Mucosa of stomach (tissue), 1 donor: ENCODE measurements around the gene STX1B.
"Not testable (repeated sequence)": the region's sequence is repeated elsewhere in the genome, so short reads cannot be mapped to it uniquely, and the experiment has no call there.

Experiments
- H3K27me3 ChIP-seq: one replicate; pipeline ENCODE4 v1.7.0; 2013; ENCODE audit warnings: mild to moderate bottlenecking, low read length; ENCODE audit not compliant: control insufficient read depth, insufficient read depth
- H3K36me3 ChIP-seq: one replicate; pipeline ENCODE4 v1.7.0; 2013; ENCODE audit warnings: low read length; ENCODE audit not compliant: control insufficient read depth, insufficient read depth
- H3K4me1 ChIP-seq: one replicate; pipeline ENCODE4 v1.7.0; 2013; ENCODE audit warnings: mild to moderate bottlenecking, low read length; ENCODE audit not compliant: control insufficient read depth, insufficient read depth
- H3K4me3 ChIP-seq: one replicate; pipeline ENCODE4 v1.7.0; 2013; ENCODE audit warnings: low read length
- H3K9ac ChIP-seq: one replicate; pipeline ENCODE4 v1.7.0; 2013; ENCODE audit warnings: mild to moderate bottlenecking, low read length, moderate library complexity
- H3K9me3 ChIP-seq: one replicate; pipeline ENCODE4 v1.7.0; 2013; ENCODE audit warnings: mild to moderate bottlenecking, low read length, moderate library complexity; ENCODE audit not compliant: control insufficient read depth
- donor health status: Pancreatic carcinoma.

The STX1B gene

GRCh38 chr16:30949650-30950515 is 60.6 kb downstream of the STX1B start:
- H3K4me1 ChIP-seq, result peaks cover 14% of the 10 kb centered on the region
- no peaks in the 10 kb centered on the region for H3K36me3 ChIP-seq
- no peaks in the 10 kb centered on the region for H3K27me3 ChIP-seq
- H3K9me3 ChIP-seq, result no peaks in the 10 kb centered on the region
- H3K9ac ChIP-seq, result peak overlapping the region; percentile 82
- H3K4me3 ChIP-seq, result peak overlapping the region; percentile 42

- no peaks in the 10 kb centered on the region for H3K36me3 ChIP-seq
- peak within 1 kb of the TSS; percentile 42 for H3K4me3 ChIP-seq
- no peaks in the 10 kb centered on the region for H3K27me3 ChIP-seq
- H3K9me3 ChIP-seq, result no peaks in the 10 kb centered on the region
- H3K4me1 ChIP-seq, result peaks cover 14% of the 10 kb centered on the region
- H3K9ac ChIP-seq, result peak within 1 kb of the TSS; percentile 82
Measured at GRCh38 chr16:30948667-30949649, 61.5 kb downstream of the STX1B start, which contains the start of gene ORAI3. TSS of gene ORAI3 (plus strand) at chr16:30949068. CDS start at chr16:30949290, 222 bp downstream.

GRCh38 chr16:30947859-30948666 is 62.4 kb downstream of the STX1B start:
- Histone ChIP-seq H3K36me3 (no peaks in the 10 kb centered on the region), H3K27me3 (no peaks in the 10 kb centered on the region), H3K9ac (peak overlapping the region; percentile 82), H3K9me3 (no peaks in the 10 kb centered on the region), H3K4me1 (peaks cover 14% of the 10 kb centered on the region), H3K4me3 (peak overlapping the region; percentile 42)

DNA sequence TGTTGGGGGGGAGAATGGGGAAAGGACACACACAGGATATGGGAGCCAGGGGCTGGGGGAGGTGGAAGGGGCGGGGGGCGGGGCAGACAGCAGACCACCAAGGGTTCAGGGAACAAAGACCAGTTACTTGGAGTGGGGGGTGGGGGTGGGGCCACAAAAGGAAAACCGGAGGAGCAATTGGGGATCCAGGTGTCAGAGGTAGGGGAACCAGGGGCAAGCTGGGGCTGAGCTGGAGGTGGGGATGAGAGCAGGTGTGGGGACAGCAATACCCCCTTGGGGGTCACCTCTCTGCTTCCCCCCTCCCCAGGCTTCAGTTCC is 62.9 kb downstream of the STX1B start:
- Histone ChIP-seq H3K4me3 (no peak overlapping the region), H3K9me3 (no peaks in the 10 kb centered on the region), H3K27me3 (no peaks in the 10 kb centered on the region), H3K4me1 (peaks cover 18% of the 10 kb centered on the region), H3K9ac (peak overlapping the region; percentile 22), H3K36me3 (no peaks in the 10 kb centered on the region)

DNA sequence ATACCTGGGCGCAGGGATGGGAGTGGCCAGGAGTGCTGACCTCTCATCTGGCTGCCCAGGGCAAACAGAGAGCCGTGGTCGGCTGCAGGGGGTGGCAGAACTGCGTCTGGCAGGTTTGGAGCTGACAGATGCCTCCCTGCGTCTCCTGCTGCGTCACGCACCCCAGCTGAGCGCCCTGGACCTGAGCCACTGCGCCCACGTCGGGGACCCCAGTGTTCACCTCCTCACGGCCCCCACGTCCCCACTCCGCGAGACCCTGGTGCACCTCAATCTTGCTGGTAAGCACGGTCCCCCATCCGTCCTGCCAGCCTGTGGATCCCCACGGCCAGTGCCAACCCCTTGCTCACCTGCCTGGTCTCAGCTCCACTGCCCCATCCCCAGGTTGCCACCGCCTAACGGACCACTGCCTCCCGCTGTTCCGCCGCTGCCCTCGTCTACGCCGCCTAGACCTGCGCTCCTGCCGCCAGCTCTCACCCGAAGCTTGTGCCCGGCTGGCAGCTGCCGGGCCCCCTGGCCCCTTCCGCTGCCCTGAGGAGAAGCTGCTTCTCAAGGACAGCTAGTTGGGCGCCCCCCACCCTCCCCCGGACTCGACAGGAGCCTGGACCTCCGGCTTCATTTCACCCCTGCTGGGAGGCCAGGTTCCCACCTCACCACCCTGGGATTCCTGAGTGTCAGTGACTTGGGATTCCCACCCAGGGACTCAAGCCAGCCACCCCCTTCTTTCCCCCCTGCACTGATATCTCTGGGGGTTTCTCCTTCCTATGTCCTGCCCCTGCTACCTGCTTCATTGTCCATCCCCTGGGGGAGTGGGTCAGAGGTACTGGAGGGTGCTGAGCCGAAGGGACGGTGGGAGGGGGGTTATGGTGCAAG is 63.5 kb downstream of the STX1B start:
- H3K4me3 ChIP-seq, result no peak overlapping the region
- no peaks in the 10 kb centered on the region for H3K9me3 ChIP-seq
- no peak overlapping the region for H3K9ac ChIP-seq
- peaks cover 24% of the 10 kb centered on the region for H3K4me1 ChIP-seq
- H3K36me3 ChIP-seq, result no peaks in the 10 kb centered on the region
- no peaks in the 10 kb centered on the region for H3K27me3 ChIP-seq

DNA sequence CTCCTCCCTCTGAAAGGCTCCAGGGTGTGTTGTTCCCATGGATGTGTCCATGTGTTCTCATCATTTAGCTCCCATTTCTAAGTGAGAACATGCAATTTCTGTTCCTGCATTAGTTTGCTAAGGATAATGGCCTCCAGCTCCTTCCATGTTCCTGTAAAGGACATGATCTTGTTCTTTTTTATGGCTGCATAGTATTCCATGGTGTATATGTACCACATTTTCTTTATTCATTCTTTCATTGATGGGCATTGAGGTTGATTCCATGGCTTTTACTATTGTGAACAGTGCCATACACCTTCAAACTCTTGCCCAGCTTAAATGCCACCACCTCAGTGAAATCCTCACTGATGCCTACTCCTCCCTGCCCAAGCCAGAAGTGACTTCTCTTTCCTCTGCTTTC is 66.1 kb downstream of the STX1B start:
- Histone ChIP-seq H3K9ac (no peak overlapping the region), H3K36me3 (no peaks in the 10 kb centered on the region), H3K27me3 (no peaks in the 10 kb centered on the region), H3K9me3 (no peaks in the 10 kb centered on the region), H3K4me3 (no peak overlapping the region), H3K4me1 (peaks cover 15% of the 10 kb centered on the region)

GRCh38 chr16:30942426-30942806 is 68.0 kb downstream of the STX1B start:
- Histone ChIP-seq H3K27me3 (no peaks in the 10 kb centered on the region), H3K4me3 (no peak overlapping the region), H3K36me3 (no peaks in the 10 kb centered on the region), H3K9ac (peak overlapping the region; percentile 6), H3K9me3 (no peaks in the 10 kb centered on the region), H3K4me1 (peaks cover 15% of the 10 kb centered on the region)

DNA sequence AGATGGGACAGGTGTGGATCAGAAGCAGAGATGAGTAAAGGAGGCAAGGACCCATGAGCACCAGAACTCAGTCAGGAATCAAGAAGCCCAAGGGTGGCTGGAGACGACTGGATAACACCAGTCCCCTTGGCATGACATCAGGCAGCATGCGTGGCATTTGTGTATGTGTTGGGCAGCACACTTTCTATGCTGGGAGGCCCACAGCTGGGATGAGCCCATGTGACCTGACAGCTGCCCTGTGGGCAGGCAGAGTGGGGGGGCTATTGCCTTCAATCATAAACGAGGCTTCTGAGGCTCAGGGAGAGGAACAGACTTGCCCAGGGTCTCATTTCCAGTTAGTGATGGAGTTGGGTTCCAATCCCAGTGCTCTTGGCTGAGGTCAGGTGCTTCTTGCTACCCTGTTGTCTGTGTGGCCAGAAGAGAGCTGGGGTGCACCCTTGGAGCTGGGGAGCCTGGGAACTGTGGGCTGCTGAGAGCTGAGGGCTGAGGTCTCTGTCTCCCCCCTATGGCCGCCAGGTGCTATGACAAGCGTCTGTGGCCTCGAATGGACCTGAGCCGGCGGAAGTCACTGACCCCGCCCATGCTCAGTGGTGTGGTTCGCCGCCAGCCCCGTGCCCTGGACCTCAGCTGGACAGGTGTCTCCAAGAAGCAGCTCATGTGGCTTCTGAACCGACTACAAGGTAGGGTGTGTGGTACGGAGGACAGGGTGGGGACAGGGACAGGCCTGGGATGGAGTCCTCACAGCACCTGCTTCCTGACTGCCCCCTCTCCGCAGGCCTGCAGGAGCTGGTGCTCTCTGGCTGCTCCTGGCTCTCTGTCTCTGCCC is 68.6 kb downstream of the STX1B start:
- H3K36me3 ChIP-seq, result no peaks in the 10 kb centered on the region
- peaks cover 15% of the 10 kb centered on the region for H3K4me1 ChIP-seq
- H3K9ac ChIP-seq, result peak overlapping the region; percentile 6

GRCh38 chr16:30939571-30939970 is 70.9 kb downstream of the STX1B start:
- not testable (repeated sequence) for H3K4me3 ChIP-seq, H3K9ac ChIP-seq, H3K27me3 ChIP-seq, H3K36me3 ChIP-seq, H3K9me3 ChIP-seq
- H3K4me1 ChIP-seq, result peaks cover 15% of the 10 kb centered on the region

More for the DNA sequence above, 68.6 kb downstream of the STX1B start:
- H3K27me3 ChIP-seq, result no peaks in the 10 kb centered on the region
- no peaks in the 10 kb centered on the region for H3K9me3 ChIP-seq
- H3K4me3 ChIP-seq, result no peak overlapping the region
